Sigmoid colon (tissue), 4 donors: ENCODE measurements around the gene MED13L.

Source experiments
- EP300 ChIP-seq, 4 donors: sonication (generic); formaldehyde crosslinking; IDR thresholded peaks; one replicate each; pipeline ENCODE4 v1.6.1; 2017; ENCODE audit warnings: antibody characterized with exemption in 4 of 4
- POLR2A ChIP-seq, 2 donors: fragments of 450-650 bp; IDR thresholded peaks; one replicate each; pipeline ENCODE4 v1.6.1; 2016; ENCODE audit warnings: antibody characterized with exemption in 2 of 2, mild to moderate bottlenecking in 2 of 2, moderate library complexity in 2 of 2
- POLR2AphosphoS5 ChIP-seq, 4 donors: sonication (generic); formaldehyde crosslinking; IDR thresholded peaks; one replicate each; pipeline ENCODE4 v1.6.1; 2017; ENCODE audit warnings: antibody characterized with exemption in 4 of 4
- TF ChIP-seq, protein P1 (sequence below), 4 experiments: fragments of 450-650 bp in 3 of 4; fragments of 200-600 bp in 1 of 4; IDR thresholded peaks; one replicate each; pipeline ENCODE4 v1.5.1; 2016 to 2019; ENCODE audit warnings: antibody characterized with exemption in 4 of 4, mild to moderate bottlenecking in 3 of 4, moderate library complexity in 2 of 4

DNA sequence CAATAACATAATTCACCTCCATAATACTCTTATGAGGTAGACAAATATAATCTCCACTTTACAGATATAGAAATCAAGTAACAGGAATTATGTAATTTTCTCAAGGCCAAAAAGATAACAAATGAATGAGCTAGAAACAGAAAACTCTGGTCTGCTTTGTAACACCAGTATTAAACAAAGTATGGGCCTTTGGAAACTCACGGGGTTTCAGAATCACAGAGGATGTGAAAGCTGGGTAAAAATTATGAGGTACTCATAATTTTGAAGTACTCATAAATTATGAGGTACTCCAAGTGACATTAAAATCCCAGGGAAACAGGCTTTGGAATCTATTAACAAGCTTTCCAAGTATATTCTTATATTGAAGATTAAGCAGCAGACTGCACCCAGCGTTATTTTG is 140.2 kb downstream of the MED13L start:
- TF ChIP-seq EP300 (IDR thresholded peaks at IDR 0.05): no peak
- TF ChIP-seq, protein P1, sequence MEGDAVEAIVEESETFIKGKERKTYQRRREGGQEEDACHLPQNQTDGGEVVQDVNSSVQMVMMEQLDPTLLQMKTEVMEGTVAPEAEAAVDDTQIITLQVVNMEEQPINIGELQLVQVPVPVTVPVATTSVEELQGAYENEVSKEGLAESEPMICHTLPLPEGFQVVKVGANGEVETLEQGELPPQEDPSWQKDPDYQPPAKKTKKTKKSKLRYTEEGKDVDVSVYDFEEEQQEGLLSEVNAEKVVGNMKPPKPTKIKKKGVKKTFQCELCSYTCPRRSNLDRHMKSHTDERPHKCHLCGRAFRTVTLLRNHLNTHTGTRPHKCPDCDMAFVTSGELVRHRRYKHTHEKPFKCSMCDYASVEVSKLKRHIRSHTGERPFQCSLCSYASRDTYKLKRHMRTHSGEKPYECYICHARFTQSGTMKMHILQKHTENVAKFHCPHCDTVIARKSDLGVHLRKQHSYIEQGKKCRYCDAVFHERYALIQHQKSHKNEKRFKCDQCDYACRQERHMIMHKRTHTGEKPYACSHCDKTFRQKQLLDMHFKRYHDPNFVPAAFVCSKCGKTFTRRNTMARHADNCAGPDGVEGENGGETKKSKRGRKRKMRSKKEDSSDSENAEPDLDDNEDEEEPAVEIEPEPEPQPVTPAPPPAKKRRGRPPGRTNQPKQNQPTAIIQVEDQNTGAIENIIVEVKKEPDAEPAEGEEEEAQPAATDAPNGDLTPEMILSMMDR (IDR thresholded peaks at IDR 0.05): no peak
- TF ChIP-seq POLR2A (IDR thresholded peaks at IDR 0.05): no peak
- no peak for TF ChIP-seq POLR2AphosphoS5 (IDR thresholded peaks at IDR 0.05)
